GM19043 (cell line): Measurements from ENCODE around the gene ITIH5.

ENCODE experiments used
- ATAC-seq: cut with Tn5 transposase; IDR thresholded peaks from one replicate; pipeline ENCODE4 v1.9.1; 2021; ENCODE audit warnings: low read depth; ENCODE audit not compliant: unreplicated experiment

Gene ITIH5

GRCh38 chr10:7558036-7558435 is 108.7 kb downstream of the ITIH5 start:
- ATAC-seq: no peak

- ATAC-seq: no peak
Measured at GRCh38 chr10:7553531-7553930, 113.2 kb downstream of the ITIH5 start.

GRCh38 chr10:7551950-7552716 is 114.6 kb downstream of the ITIH5 start:
- no peak for ATAC-seq

- no peak for ATAC-seq
Measured at GRCh38 chr10:7551289-7551688, 115.5 kb downstream of the ITIH5 start.

GRCh38 chr10:7550013-7550412 is 116.8 kb downstream of the ITIH5 start:
- no peak for ATAC-seq

- ATAC-seq: no peak
Measured at GRCh38 chr10:7547829-7548228, 118.9 kb downstream of the ITIH5 start.

- no peak for ATAC-seq
Measured at GRCh38 chr10:7547206-7547605, 119.6 kb downstream of the ITIH5 start.

GRCh38 chr10:7546385-7546967 is 120.3 kb downstream of the ITIH5 start:
- ATAC-seq: no peak

- ATAC-seq: no peak
Measured at GRCh38 chr10:7545792-7546191, 121.0 kb downstream of the ITIH5 start.

- ATAC-seq: no peak
Measured at GRCh38 chr10:7545261-7545660, 121.5 kb downstream of the ITIH5 start.

- no peak for ATAC-seq
Measured at GRCh38 chr10:7544203-7544602, 122.6 kb downstream of the ITIH5 start.

GRCh38 chr10:7542189-7542914 is 124.4 kb downstream of the ITIH5 start:
- ATAC-seq: no peak

GRCh38 chr10:7541137-7542087 is 125.4 kb downstream of the ITIH5 start:
- no peak for ATAC-seq

- no peak for ATAC-seq
Measured at GRCh38 chr10:7538970-7539654, 127.7 kb downstream of the ITIH5 start.

- ATAC-seq: no peak
Measured at GRCh38 chr10:7537126-7537525, 129.6 kb downstream of the ITIH5 start.

GRCh38 chr10:7534480-7534852 is 132.3 kb downstream of the ITIH5 start:
- peak; percentile 85 for ATAC-seq

- peak; percentile 33 for ATAC-seq
Measured at GRCh38 chr10:7533657-7534479, 132.9 kb downstream of the ITIH5 start.

GRCh38 chr10:7532723-7533498 is 133.9 kb downstream of the ITIH5 start:
- ATAC-seq: no peak
